Sigmoid colon (tissue), 7 donors: Measurements from ENCODE around the gene SIAH1. TPM values are rescaled to one million over a fixed set of nuclear protein-coding genes. Genes with fewer than 3 reads are reported as not detected.

Source experiments
- DNase-seq: peaks from one replicate; pipeline ENCODE4 v3.0.0-alpha.2; 2019
- H3K27ac ChIP-seq, 4 donors: fragments of 200-600 bp; sonication (generic); one replicate each; pipeline ENCODE4 v1.5.1; 2016 to 2019; ENCODE audit warnings: mild to moderate bottlenecking in 1 of 4
- H3K27me3 ChIP-seq, 3 donors: fragments of 200-600 bp; sonication (generic); one replicate each; pipeline ENCODE4 v1.5.1; 2019; ENCODE audit warnings: mild to moderate bottlenecking in 1 of 3
- H3K36me3 ChIP-seq, 4 donors: fragments of 200-600 bp; sonication (generic); one replicate each; pipeline ENCODE4 v1.5.1; 2016 to 2019
- H3K4me1 ChIP-seq, 4 donors: fragments of 200-600 bp; sonication (generic); one replicate each; pipeline ENCODE4 v1.5.1; 2017 to 2019
- H3K4me3 ChIP-seq, 4 donors: fragments of 200-600 bp; sonication (generic); one replicate each; pipeline ENCODE4 v1.5.1; 2017 to 2019; ENCODE audit warnings: mild to moderate bottlenecking in 2 of 4, moderate library complexity in 1 of 4
- H3K9me3 ChIP-seq, 4 donors: fragments of 200-600 bp in 3 of 4; sonication (generic) in 3 of 4; one replicate each; pipeline versions ENCODE4 v1.5.1 to v1.6.1; 2013 to 2019
- EP300 ChIP-seq, 4 donors: sonication (generic); formaldehyde crosslinking; IDR thresholded peaks; one replicate each; pipeline ENCODE4 v1.6.1; 2017; ENCODE audit warnings: antibody characterized with exemption in 4 of 4
- POLR2A ChIP-seq, 2 donors: fragments of 450-650 bp; IDR thresholded peaks; one replicate each; pipeline ENCODE4 v1.6.1; 2016; ENCODE audit warnings: antibody characterized with exemption in 2 of 2, mild to moderate bottlenecking in 2 of 2, moderate library complexity in 2 of 2
- POLR2AphosphoS5 ChIP-seq, 4 donors: sonication (generic); formaldehyde crosslinking; IDR thresholded peaks; one replicate each; pipeline ENCODE4 v1.6.1; 2017; ENCODE audit warnings: antibody characterized with exemption in 4 of 4
- WGBS, 2 donors: extraction: QIAGEN DNeasy Blood & Tissue Kit; methylation state at CpG; one replicate each; pipeline ENCODE4 v1.1.7; 2013; 5-methylcytosine and 5-hydroxymethylcytosine counted together
- intact Hi-C: fragments of 100-400 bp; cut with DNase I; formaldehyde crosslinking; loops from one replicate; pipeline ENCODE4 v1.15.1; 2023
- polyA plus RNA-seq, 3 donors: library from polyadenylated mRNA; stranded (reverse); fragments of 200-250 nt; gene quantifications; one replicate each; pipeline ENCODE4 v1.2.3, GENCODE V29; 2013
- total RNA-seq, 4 donors: library from RNA; depleted of rRNA; stranded (reverse); fragments of >200 nt; gene quantifications; one replicate each; pipeline ENCODE4 v1.1.0, GENCODE V29; 2016
- TF ChIP-seq, protein P1 (sequence below), 4 experiments: fragments of 450-650 bp in 3 of 4; fragments of 200-600 bp in 1 of 4; IDR thresholded peaks; one replicate each; pipeline ENCODE4 v1.5.1; 2016 to 2019; ENCODE audit warnings: antibody characterized with exemption in 4 of 4, mild to moderate bottlenecking in 3 of 4, moderate library complexity in 2 of 4
- donor health status: healthy with polysubstance abuse.
- donor health status: Bipolar disorder and iron deficiency.
- donor health status: healthy.

SIAH1 gene
- total and polyA plus RNA-seq, 7 donors: 18.1 to 37.4 (median 25.5) TPM

DNA sequence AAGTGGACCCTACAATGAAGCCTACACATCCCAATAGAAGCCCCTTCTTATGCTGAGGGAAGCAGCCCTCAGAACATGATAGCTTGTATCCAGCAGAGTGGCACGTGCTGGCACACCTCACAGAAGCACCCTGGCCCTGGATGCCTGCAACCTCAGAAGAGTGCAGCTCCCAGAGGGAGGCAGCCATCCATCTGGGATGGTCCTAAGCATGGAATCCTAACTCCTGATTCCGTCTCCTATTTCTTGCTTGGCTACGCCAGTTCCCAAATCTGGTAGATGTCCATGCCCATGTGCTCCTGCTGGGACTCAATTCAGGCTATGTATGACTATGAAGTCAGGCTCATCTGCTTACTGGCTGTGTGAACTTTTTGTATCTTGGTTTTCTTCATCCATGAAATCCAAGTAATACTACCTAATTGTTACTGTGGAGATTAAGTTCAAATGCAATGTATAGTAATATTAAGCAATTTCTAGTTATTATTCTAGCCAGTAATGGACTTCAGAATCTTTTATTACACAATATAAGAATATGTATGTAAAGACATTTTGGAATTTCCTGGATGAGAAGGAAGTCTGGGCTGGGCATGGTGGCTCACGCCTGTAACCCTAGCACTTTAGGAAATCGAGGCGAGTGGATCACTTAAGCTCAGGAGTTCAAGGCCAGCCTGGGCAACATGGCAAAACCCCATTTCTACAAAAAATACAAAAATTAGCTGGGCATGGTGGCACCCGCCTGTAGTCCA is 32.4 kb downstream of the SIAH1 start:
- intact Hi-C loops: loop anchor here (2.0 to 5.0 kb wide), 2 partner anchors 189 to 270 kb away; no protein-coding TSS in a partner anchor
- Histone ChIP-seq H3K27me3 (no peaks in the 10 kb centered on the region), H3K4me1 (peaks cover 0 to 7% (median 0%) of the 10 kb centered on the region in 4 donors), H3K36me3 (peaks cover 0 to 66% (median 12%) of the 10 kb centered on the region in 4 donors), H3K9me3 (no peaks in the 10 kb centered on the region), H3K27ac (no peak overlapping the region), H3K4me3 (no peak overlapping the region)
- DNase-seq: no peak
- WGBS, 2 donors: 78 to 88% methylated on average over 7 of the region's 7 CpGs
- no peak for TF ChIP-seq POLR2A (IDR thresholded peaks at IDR 0.05)
- TF ChIP-seq, protein P1, sequence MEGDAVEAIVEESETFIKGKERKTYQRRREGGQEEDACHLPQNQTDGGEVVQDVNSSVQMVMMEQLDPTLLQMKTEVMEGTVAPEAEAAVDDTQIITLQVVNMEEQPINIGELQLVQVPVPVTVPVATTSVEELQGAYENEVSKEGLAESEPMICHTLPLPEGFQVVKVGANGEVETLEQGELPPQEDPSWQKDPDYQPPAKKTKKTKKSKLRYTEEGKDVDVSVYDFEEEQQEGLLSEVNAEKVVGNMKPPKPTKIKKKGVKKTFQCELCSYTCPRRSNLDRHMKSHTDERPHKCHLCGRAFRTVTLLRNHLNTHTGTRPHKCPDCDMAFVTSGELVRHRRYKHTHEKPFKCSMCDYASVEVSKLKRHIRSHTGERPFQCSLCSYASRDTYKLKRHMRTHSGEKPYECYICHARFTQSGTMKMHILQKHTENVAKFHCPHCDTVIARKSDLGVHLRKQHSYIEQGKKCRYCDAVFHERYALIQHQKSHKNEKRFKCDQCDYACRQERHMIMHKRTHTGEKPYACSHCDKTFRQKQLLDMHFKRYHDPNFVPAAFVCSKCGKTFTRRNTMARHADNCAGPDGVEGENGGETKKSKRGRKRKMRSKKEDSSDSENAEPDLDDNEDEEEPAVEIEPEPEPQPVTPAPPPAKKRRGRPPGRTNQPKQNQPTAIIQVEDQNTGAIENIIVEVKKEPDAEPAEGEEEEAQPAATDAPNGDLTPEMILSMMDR (IDR thresholded peaks at IDR 0.05): no peak
- TF ChIP-seq POLR2AphosphoS5 (IDR thresholded peaks at IDR 0.05): no peak
- TF ChIP-seq EP300 (IDR thresholded peaks at IDR 0.05): no peak

DNA sequence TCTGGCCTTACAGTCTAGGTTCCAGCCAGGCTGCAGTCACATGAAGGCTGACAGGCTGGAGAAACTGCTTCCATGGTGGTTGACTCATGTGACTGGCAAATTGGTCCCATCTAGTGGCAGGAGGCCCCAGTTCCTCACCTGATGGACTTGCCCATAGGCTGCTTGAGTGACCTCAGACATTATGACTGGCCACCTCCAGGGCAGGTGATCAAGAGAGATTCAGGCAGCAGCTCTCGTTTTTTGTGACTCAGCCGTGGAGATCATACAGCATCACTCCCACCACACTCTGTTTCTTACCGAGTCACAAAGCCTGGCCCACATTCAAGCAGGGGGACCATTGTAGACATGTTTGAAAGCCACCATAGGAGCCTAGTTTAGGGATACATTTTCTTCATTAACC is 34.5 kb downstream of the SIAH1 start:
- no peak overlapping the region for H3K27ac ChIP-seq
- peaks cover 0 to 72% (median 18%) of the 10 kb centered on the region in 4 donors for H3K36me3 ChIP-seq
- no peak overlapping the region for H3K4me3 ChIP-seq
- no peaks in the 10 kb centered on the region for H3K27me3 ChIP-seq
- intact Hi-C loops: loop anchor here (5.0 kb wide), 1 partner anchor 192 kb away; no protein-coding TSS in a partner anchor
- H3K4me1 ChIP-seq: peaks cover 0 to 7% (median 0%) of the 10 kb centered on the region in 4 donors
- no peak for DNase-seq
- 77 to 85% methylated on average over 3 of the region's 3 CpGs for WGBS, 2 donors
- TF ChIP-seq POLR2AphosphoS5 (IDR thresholded peaks at IDR 0.05) (no peak), POLR2A (IDR thresholded peaks at IDR 0.05) (no peak), EP300 (IDR thresholded peaks at IDR 0.05) (no peak)
- TF ChIP-seq, protein P1 (IDR thresholded peaks at IDR 0.05): no peak
- H3K9me3 ChIP-seq: no peaks in the 10 kb centered on the region

DNA sequence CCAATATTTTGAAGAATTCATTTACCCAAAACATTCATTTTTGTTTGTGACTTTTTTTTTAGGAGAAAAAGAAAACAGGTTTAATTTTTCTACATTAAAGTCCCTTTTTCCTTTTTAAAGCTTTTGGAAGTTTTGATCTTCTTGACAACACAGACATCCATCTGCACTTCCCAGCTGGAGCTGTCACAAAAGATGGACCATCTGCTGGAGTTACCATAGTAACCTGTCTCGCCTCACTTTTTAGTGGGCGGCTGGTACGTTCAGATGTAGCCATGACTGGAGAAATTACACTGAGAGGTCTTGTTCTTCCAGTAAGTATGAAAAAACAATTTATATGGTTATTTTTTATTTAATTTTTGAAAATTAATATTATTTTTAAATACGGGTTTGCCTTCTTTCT is 37.2 kb downstream of the SIAH1 start:
- Histone ChIP-seq H3K27ac (no peak overlapping the region), H3K27me3 (no peaks in the 10 kb centered on the region), H3K36me3 (peaks cover 0 to 60% (median 17%) of the 10 kb centered on the region in 4 donors), H3K4me1 (no peaks in the 10 kb centered on the region), H3K4me3 (no peak overlapping the region), H3K9me3 (no peaks in the 10 kb centered on the region)
- DNase-seq: no peak
- 89 to 93% methylated on average over 4 of the region's 4 CpGs for WGBS, 2 donors
- intact Hi-C loops: no loop called here
- TF ChIP-seq POLR2A (IDR thresholded peaks at IDR 0.05) (no peak), POLR2AphosphoS5 (IDR thresholded peaks at IDR 0.05) (no peak), EP300 (IDR thresholded peaks at IDR 0.05) (no peak)
- TF ChIP-seq, protein P1 (IDR thresholded peaks at IDR 0.05): no peak

DNA sequence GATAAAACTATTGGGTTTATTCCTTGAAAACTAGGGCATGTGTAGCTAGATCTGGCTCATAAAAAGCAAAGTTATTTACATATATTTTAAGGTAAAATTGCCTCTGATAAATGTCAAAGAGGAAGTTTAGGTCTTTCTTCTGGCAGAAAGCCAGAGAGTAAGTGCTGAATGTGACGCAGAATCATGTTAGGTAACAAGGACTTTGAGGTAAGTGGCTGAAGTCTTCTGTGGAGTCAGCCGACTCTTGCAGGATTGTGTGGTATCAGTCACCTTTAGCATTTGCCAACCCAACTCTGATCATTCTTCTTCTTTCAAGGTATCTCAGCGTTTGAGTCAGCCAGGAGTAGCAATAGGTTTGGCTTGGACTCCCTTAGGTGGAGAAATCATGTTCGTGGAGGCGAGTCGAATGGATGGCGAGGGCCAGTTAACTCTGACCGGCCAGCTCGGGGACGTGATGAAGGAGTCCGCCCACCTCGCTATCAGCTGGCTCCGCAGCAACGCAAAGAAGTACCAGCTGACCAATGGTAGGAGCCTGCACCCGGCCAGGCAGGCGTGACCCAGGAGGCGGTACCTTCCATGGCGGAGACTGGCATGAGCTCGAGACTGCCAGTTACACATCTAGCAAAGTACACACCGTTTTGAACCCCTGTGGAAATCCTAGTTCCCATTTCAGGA is 37.9 kb downstream of the SIAH1 start:
- 91 to 92% methylated on average over 20 of the region's 20 CpGs for WGBS, 2 donors
- TF ChIP-seq, protein P1 (IDR thresholded peaks at IDR 0.05): no peak
- no peak for TF ChIP-seq EP300 (IDR thresholded peaks at IDR 0.05)
- TF ChIP-seq POLR2A (IDR thresholded peaks at IDR 0.05): no peak
- no peak for TF ChIP-seq POLR2AphosphoS5 (IDR thresholded peaks at IDR 0.05)
- H3K4me1 ChIP-seq: no peaks in the 10 kb centered on the region
- no peak for DNase-seq
- H3K9me3 ChIP-seq: no peaks in the 10 kb centered on the region
- intact Hi-C loops: no loop called here
- H3K4me3 ChIP-seq: no peak overlapping the region
- peaks cover 0 to 60% (median 17%) of the 10 kb centered on the region in 4 donors for H3K36me3 ChIP-seq
- H3K27me3 ChIP-seq: no peaks in the 10 kb centered on the region
- H3K27ac ChIP-seq: no peak overlapping the region
